ACC112 (cell line): ENCODE data around the gene SLC15A3.

Experiments
- H2AFZ ChIP-seq: fragments of 200-600 bp; sonication (generic); one replicate; pipeline ENCODE4 v1.6.0; 2017; ENCODE audit warnings: antibody characterized with exemption, low read length; ENCODE audit not compliant: unreplicated experiment
- H3K27ac ChIP-seq: fragments of 200-600 bp; sonication (generic); 2 replicates; pipeline ENCODE4 v1.5.1; 2014; ENCODE audit warnings: low read depth, mild to moderate bottlenecking, antibody characterized with exemption, low read length, moderate library complexity
- H3K27me3 ChIP-seq: fragments of 200-600 bp; sonication (generic); 2 replicates; pipeline ENCODE4 v1.6.1; 2014; ENCODE audit warnings: mild to moderate bottlenecking, antibody characterized with exemption, low read length, moderate library complexity, mixed read lengths; ENCODE audit not compliant: insufficient read depth
- H3K36me3 ChIP-seq: fragments of 200-600 bp; sonication (generic); 2 replicates; pipeline ENCODE4 v1.6.1; 2016; ENCODE audit warnings: mild to moderate bottlenecking, antibody characterized with exemption, low read length, moderate library complexity, mixed read lengths; ENCODE audit not compliant: insufficient read depth
- H3K4me1 ChIP-seq: fragments of 200-600 bp; sonication (generic); one replicate; pipeline ENCODE4 v1.6.1; 2016; ENCODE audit warnings: low read length, mixed read lengths; ENCODE audit not compliant: insufficient read depth, unreplicated experiment, control insufficient read depth
- H3K4me3 ChIP-seq: fragments of 200-600 bp; sonication (generic); 2 replicates; pipeline ENCODE4 v1.5.1; 2014; ENCODE audit warnings: mild to moderate bottlenecking, low read depth, low read length
- H3K79me2 ChIP-seq: fragments of 200-600 bp; sonication (generic); one replicate; pipeline ENCODE4 v1.6.0; 2016; ENCODE audit warnings: low read length; ENCODE audit not compliant: control insufficient read depth, unreplicated experiment, insufficient read depth

Gene SLC15A3

DNA sequence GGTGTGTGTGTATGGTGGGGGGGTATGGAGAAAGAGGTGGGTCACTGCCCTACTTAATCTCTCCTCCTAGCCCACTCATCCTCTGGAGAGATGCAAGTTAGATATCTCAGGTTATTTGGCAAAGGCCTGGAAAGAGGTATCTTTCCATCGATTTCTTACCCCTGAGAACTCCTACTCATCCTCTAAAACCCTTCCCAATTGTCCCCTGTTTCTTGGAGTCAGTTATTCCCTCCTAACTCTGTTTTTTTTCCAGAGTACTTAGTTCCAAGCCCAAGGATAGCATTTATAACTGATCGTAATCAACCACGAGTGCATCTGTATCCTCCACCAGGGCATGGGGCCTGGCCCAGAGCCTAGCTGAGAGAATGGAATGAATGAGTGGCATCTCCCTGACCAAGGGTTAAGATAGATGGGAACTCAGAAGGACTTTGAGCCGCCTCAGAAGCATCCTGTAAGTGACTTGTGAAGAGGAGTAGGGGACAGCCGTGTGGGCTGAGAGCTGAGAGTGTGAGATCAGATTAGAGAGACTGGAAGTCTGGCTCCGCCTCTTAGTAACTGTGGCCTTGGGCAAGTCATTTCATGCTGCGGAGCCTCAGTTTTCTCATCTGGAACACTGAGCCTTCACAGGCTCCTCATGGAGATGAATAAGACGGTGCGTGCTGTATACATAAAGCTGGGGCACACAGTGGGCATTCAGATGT is 35.8 kb upstream of the SLC15A3 start:
- Histone ChIP-seq H3K27me3 (peaks cover 25% of the 10 kb centered on the region), H3K27ac (no peak overlapping the region), H3K4me1 (peaks cover 9% of the 10 kb centered on the region), H2AFZ (no peak overlapping the region), H3K36me3 (no peaks in the 10 kb centered on the region), H3K4me3 (no peak overlapping the region), H3K79me2 (no peaks in the 10 kb centered on the region)

DNA sequence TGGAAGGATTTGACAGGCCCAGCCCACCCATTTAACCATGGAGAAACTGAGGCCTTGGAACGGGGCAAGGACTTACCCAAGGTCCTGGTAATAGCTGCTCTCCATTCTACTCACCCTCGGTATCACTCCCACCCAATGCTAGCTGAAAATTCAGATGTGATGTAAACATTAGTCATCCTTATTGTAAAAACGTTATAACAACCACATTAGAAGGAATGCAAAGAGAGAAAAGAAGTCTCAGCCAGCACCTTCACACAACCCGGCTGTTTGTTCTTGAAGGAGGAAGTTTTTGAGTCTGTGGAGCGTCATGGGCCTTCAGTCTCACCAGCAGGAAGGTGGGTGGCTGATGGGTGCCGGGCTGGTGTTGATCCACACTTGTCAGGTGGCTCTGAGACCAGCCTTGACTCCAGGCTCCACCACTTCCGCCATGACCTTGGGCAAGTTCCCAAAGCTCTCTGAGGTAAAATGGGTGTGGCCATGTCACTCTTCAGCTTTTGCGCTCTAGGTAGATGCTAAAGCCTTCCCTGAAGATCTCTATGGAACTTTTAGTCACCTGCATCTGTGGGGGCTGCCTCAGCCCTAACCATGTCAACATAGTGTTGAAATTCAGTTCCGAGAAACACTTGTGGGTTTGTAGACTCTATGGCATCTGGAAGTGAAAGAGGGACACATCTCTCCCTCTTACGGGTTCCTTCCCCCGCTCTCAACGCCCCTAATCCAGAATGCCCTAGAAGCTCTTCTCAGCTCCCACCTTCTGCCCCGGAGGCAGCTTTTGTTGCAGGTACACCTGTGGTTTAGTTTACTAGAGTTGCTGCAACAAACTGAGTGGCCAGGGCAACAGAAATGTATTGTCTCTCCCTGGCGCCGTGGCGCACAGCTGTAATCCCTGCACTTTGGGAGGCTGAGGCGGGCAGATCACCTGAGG is 34.3 kb upstream of the SLC15A3 start:
- Histone ChIP-seq H3K4me1 (peaks cover 9% of the 10 kb centered on the region), H3K36me3 (no peaks in the 10 kb centered on the region), H3K27me3 (peaks cover 25% of the 10 kb centered on the region), H2AFZ (no peak overlapping the region), H3K79me2 (no peaks in the 10 kb centered on the region), H3K27ac (no peak overlapping the region), H3K4me3 (no peak overlapping the region)

DNA sequence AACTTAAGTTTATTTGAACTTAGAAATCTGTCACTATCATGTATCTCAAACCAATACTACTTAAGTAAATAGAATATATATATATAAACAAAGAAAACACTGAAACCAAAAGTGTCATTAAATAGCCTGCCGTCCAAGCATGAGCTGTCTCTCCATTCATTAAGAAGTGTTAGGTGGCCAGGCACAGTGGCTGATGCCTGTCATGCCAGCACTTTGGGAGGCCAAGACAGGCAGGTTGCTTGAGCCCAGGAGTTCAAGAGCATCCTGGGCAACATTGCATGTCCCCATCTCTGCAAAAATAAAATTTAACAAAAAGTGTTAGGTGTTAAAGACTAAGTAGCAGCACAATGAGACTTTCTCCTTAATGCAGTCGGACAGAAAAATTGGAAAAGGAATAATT is 33.5 kb upstream of the SLC15A3 start:
- Histone ChIP-seq H3K27ac (no peak overlapping the region), H3K27me3 (peaks cover 25% of the 10 kb centered on the region), H3K36me3 (no peaks in the 10 kb centered on the region), H3K4me1 (peaks cover 9% of the 10 kb centered on the region), H3K4me3 (no peak overlapping the region), H3K79me2 (no peaks in the 10 kb centered on the region), H2AFZ (no peak overlapping the region)

DNA sequence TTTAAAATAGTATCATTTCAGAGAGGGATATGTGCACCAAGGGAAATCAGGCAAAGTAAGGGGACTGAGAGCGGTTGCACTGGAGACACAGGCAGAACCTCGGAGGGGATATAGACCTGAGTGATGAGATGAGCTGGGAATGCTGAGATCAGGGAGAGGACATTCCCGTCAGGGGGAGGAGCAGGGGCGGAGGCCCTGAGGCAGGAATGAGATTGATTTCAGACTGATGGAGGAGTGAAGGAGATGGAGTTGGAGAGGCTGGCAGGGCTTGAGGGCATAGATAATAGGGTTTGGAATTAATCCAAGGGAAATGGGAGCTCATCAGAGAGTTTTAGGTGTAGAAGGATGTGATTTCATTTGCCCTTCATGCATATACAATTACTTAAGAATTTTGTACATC is 32.7 kb upstream of the SLC15A3 start:
- Histone ChIP-seq H3K27ac (no peak overlapping the region), H3K36me3 (no peaks in the 10 kb centered on the region), H3K27me3 (peaks cover 23% of the 10 kb centered on the region), H3K79me2 (no peaks in the 10 kb centered on the region), H3K4me3 (no peak overlapping the region), H2AFZ (no peak overlapping the region), H3K4me1 (peaks cover 9% of the 10 kb centered on the region)

GRCh38 chr11:60984149-60984548 is 32.2 kb upstream of the SLC15A3 start:
- H2AFZ ChIP-seq = no peak overlapping the region
- H3K27me3 ChIP-seq = peaks cover 18% of the 10 kb centered on the region
- H3K36me3 ChIP-seq = no peaks in the 10 kb centered on the region
- peaks cover 9% of the 10 kb centered on the region for H3K4me1 ChIP-seq
- H3K4me3 ChIP-seq = no peak overlapping the region
- H3K79me2 ChIP-seq = no peaks in the 10 kb centered on the region
- no peak overlapping the region for H3K27ac ChIP-seq

DNA sequence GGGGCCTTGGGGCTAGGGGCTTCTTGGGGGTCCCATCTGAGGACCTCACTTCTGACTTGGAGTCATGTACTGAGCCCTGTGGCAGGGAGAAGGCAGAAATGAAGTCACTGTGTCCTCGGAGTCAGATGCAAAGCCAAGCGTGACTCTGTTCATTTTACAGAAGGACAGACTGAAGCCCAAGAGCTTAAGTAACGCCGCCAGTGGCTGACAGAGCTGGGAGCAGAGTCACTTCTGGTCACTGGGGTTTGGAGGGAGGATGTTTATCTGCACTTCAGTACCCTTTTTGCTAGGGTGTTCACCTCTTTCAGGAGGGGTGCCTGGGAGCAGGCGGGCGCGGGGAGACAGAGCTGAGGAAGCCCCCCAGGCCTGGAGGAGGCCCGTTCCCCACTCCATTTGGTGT is 30.2 kb upstream of the SLC15A3 start:
- no peak overlapping the region for H3K27ac ChIP-seq
- peaks cover 9% of the 10 kb centered on the region for H3K4me1 ChIP-seq
- H3K79me2 ChIP-seq = no peaks in the 10 kb centered on the region
- H2AFZ ChIP-seq = no peak overlapping the region
- no peak overlapping the region for H3K4me3 ChIP-seq
- H3K36me3 ChIP-seq = no peaks in the 10 kb centered on the region
- peaks cover 15% of the 10 kb centered on the region for H3K27me3 ChIP-seq

GRCh38 chr11:60981515-60981914 is 29.5 kb upstream of the SLC15A3 start:
- peaks cover 15% of the 10 kb centered on the region for H3K27me3 ChIP-seq
- H3K4me1 ChIP-seq = peaks cover 9% of the 10 kb centered on the region
- H2AFZ ChIP-seq = no peak overlapping the region
- no peak overlapping the region for H3K27ac ChIP-seq
- no peaks in the 10 kb centered on the region for H3K36me3 ChIP-seq
- H3K4me3 ChIP-seq = no peak overlapping the region
- H3K79me2 ChIP-seq = no peaks in the 10 kb centered on the region

- Histone ChIP-seq H3K36me3 (no peaks in the 10 kb centered on the region), H3K4me3 (no peak overlapping the region), H3K27ac (no peak overlapping the region), H3K27me3 (peaks cover 6% of the 10 kb centered on the region), H3K4me1 (no peaks in the 10 kb centered on the region), H3K79me2 (no peaks in the 10 kb centered on the region), H2AFZ (no peak overlapping the region)
These were observed 26.8 kb upstream of the SLC15A3 start for GRCh38 chr11:60978546-60979380.

DNA sequence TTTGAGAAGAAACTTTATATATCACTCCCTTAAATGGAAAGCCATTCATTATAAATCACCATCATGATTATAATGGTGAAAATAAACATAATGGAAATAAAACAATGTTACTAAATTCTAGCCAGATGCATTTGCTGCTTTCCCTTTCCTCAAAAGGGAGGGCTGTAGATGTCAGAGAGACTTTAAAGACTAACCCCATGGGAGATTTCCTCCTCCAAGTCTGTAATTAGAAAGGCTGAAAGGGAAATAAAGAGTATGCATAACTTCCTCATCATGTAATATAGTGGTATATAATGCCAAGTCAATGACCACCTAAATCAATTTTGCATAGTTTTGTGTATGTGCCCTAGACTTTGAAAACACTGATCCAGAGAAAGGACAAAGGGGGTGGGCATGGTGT is 25.9 kb upstream of the SLC15A3 start:
- Histone ChIP-seq H3K79me2 (no peaks in the 10 kb centered on the region), H2AFZ (no peak overlapping the region), H3K27me3 (peaks cover 4% of the 10 kb centered on the region; the same call in 1 of the 2 replicates), H3K36me3 (no peaks in the 10 kb centered on the region), H3K27ac (no peak overlapping the region), H3K4me3 (no peak overlapping the region), H3K4me1 (no peaks in the 10 kb centered on the region)

GRCh38 chr11:60977224-60977623 is 25.2 kb upstream of the SLC15A3 start:
- Histone ChIP-seq H3K4me1 (no peaks in the 10 kb centered on the region), H3K4me3 (no peak overlapping the region), H2AFZ (no peak overlapping the region)

More at GRCh38 chr11:60977224-60977623, 25.2 kb upstream of the SLC15A3 start:
- Histone ChIP-seq H3K27me3 (peaks cover 4% of the 10 kb centered on the region; the same call in 1 of the 2 replicates), H3K36me3 (no peaks in the 10 kb centered on the region), H3K79me2 (no peaks in the 10 kb centered on the region), H3K27ac (no peak overlapping the region)
